HG03159 (cell line): Measurements from ENCODE around the gene SLC8B1.

Experiments used
- ATAC-seq: cut with Tn5 transposase; IDR thresholded peaks from one replicate; pipeline ENCODE4 v1.9.1; 2021; ENCODE audit warnings: mild to moderate bottlenecking, moderate library complexity; ENCODE audit not compliant: unreplicated experiment

Gene SLC8B1

GRCh38 chr12:113271853-113272561, 62.9 kb downstream of the SLC8B1 start:
- no peak for ATAC-seq

DNA sequence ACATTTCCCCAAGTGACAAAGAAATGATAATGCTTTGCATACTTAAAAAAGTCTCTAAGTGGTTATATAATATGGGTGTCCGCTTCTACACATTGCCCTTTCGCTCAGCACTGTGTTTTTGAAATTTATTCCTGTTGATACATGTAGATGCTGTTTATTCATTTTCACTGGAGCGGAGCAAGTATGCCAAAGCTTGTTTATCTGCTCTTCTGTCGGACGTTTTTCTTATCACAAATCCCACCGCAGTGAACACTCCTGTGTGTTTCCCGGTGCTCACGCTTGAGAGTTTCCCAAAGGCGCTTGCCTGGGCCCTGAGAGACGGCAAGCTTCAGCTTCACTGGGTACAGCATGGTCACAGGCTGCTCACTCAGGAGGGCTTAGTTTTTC, 63.5 kb downstream of the SLC8B1 start:
- no peak for ATAC-seq

DNA sequence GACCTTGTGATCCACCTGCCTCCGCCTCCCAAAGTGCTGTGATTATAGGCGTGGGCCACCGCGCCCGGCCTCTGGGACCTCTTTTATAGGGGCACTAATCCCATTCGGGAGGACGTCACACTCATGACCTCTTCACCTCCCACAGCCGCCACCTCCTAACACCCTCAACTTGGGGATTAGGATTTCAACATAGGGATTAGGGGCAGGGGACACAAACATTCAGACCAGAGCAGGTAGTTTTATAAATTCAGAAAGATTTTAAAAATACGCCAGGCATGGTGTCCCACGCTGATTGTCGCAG, 64.2 kb downstream of the SLC8B1 start:
- no peak for ATAC-seq

DNA sequence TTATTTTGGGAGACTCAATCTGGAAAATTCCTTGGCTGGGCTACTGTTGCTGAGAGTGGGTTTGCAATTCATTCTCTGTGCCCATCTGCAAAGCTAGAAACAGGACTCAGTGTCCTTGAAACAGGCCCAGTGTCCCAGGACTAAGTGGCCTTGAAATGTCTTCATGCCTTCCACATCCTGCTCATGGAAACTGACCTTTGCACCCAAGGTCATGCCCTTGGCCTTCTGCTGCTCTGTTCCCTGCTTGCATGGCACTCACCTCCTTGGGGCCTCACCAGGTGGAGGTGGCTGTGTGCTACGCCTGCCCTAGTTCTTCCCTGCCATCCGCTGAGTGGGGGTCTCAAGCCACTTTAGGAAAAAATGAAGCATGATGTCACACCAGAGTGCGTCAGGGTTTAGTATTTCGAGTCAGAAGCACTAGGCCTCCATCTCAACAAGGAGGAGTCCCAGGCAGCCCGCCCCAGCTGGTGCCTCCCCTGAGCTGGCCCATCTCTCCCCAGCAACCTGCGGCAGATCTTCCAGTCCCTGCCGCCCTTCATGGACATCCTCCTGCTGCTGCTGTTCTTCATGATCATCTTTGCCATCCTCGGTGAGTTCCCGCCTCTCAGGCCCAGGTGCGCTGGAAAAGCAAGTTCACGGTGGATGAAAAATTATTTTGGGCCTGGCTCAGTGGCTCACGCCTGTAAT, 65.5 kb downstream of the SLC8B1 start:
- ATAC-seq = no peak

GRCh38 chr12:113268621-113269020, 66.3 kb downstream of the SLC8B1 start:
- ATAC-seq = no peak

GRCh38 chr12:113268136-113268535, 66.8 kb downstream of the SLC8B1 start:
- ATAC-seq = no peak

DNA sequence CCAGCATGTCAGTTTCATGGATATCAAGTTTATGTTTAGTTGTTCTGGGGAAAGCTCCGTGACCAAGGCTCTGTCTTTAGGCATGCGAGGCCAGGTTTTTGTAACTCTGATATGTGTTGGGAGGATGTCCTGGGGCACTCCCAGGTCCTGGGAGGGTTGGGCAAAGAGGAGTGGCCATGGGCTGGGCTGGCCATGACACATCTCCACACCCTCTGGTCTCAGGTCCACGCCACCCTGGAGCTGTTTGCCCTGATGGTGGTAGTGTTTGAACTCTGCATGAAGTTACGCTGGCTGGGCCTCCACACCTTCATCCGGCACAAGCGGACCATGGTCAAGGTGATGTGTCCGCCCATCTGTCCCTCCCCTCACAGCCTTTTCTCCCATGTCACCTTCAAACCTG, 67.3 kb downstream of the SLC8B1 start:
- ATAC-seq = no peak

GRCh38 chr12:113266106-113266895, 68.6 kb downstream of the SLC8B1 start:
- no peak for ATAC-seq

- ATAC-seq = no peak
Observed at GRCh38 chr12:113263431-113263963, 71.4 kb downstream of the SLC8B1 start.

DNA sequence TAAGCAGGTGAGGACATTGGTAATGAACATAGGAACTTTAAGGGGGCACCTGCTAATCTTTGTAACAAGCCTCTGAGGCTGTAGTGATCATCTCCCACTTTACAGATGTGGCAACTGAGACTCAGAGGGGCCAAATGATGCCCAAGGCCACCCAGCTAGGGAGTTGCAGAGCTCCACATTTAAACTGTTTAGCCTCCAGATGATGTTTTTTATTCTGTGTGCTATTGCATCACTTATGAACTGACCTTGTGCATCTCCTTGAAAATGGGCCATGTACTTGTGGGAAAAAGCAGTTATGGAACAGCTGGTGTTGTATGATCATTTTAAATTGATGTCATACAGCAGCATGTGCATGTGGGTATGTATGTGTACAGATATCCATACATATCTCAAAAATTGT, 72.2 kb downstream of the SLC8B1 start:
- ATAC-seq = no peak

DNA sequence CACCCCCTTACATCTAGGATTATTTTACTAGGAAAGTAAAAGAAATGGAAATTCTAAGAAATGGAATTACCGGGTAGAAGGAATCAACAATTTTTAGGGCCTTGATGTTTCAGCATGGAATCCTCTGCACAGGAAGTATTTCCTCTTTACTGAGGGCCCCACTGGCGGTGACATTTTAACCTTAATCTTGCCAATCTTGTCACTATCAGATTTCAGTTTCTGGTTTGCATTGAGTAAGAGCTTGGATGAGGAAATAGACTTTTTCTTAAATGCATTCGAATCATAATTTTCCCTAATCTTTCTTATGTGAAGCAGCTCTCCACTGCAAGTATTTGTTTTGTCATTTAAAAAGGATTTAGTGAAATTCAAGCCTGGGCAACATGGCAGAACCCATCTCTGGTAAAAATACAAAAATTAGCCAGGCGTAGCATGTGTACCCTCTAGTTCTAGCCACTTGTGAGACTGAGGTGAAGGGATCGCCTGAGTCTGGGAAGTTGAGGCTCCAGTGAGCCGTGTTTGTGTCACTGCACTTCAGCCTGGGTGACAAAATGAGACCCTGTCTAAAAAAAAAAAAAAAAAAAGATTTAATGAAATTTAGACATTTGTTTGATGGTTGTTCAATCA, 73.0 kb downstream of the SLC8B1 start:
- no peak for ATAC-seq

- ATAC-seq = no peak
Observed at GRCh38 chr12:113260636-113261300, 74.1 kb downstream of the SLC8B1 start.

- ATAC-seq = no peak
Observed at GRCh38 chr12:113260127-113260526, 74.8 kb downstream of the SLC8B1 start.

DNA sequence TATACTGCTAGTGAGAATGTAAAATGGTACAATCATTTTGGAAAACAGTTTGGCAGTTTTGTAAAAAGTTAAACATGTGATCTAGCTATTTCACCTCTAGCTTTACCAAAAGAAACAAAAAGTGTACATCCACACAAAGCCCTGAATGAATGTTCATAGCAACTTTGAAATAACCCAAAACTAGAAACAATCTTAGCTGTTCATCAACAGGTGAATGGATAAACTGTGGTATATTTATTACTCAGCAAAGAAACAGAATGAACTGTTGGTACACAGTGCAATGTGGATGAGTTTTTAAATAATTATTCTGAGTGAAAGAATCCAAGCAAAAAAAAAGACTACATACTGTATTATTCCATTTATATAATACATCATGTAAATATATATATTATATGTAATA, 77.3 kb downstream of the SLC8B1 start:
- no peak for ATAC-seq

DNA sequence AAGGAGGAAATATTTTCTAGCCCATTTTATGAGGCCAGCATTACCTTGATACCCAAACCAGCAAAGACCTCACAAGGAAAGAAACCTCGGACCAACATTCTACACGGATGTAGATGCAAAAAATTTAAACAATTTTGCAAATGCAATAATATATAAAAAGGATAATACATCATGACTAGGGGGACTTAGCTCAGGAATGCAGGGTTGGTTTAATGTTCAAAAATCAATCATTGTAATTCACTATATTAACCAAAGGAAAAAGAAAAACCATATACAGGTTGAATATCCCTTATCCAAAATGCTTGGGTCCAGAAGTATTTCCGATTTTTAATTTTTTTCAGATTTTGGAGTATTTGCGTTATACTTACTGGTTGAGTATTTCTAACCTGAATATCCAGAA, 80.6 kb downstream of the SLC8B1 start:
- no peak for ATAC-seq

DNA sequence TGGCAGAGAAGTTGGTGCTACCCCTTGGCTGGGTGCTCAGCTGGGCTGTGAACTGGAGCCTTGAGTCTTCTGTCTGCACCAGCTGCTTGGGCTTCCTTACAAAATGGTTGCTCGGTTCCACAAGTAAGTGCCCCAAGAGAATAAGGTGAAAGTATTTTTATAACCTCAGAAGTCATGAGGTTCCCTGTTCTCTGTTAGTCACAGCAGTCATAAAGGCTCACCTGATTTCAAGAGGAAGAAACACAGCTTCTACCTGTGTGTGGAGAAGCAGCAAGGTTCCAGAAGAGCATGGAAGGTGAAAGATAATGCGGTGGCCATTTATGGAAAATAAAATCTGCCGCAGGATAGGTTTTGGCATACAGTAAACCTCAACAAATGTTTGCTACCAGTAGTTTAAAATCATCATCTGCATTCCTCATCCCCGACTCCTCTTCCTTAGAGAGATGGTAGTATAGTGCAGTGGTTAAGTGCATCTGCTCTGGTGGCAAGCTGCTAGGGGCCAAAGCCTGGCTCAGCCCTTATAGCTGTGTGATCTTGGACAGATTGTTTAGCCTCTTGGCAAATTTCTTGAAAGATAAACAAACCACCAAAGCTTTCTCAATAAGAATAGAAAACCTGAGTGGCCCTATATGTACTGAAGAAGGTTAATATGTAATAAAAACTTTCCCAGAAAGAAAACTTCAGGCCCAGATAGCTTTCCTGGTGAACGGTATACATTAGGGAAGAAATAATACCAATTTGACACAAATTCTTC, 81.2 kb downstream of the SLC8B1 start:
- no peak for ATAC-seq

GRCh38 chr12:113252494-113252893, 82.4 kb downstream of the SLC8B1 start:
- ATAC-seq = no peak

DNA sequence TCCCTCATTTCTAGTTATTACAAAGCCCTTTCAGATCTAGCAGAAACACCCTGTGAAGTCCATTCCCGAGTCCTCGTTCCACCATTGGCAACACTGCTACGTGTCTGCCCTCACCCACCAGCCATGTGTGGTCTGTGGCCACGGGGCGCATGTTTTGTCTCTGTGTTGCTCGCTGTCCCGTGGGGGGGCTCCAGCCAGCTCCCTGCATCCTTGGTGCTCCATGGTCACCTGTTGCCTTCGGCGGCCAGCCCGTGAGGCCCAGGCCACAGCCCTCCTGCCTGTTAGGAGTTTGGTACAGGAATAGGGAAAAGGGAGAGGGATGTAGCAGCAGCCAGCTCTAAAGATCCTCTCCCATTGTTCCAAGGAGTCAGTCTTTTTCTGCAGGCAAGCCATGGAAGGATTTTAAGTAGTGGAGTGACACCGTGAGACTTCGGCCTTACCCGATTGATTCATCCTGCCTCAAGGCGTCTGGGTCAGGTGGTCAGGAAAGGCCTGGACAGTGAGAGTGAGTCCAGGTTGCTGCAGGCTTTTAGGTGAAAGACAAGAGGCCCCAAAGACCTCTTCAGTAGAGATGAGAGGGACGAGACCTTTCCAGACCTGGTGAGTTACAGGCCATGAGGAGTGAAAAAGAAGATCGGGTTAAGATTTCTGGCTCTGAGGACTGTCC, 83.4 kb downstream of the SLC8B1 start:
- ATAC-seq = no peak

DNA sequence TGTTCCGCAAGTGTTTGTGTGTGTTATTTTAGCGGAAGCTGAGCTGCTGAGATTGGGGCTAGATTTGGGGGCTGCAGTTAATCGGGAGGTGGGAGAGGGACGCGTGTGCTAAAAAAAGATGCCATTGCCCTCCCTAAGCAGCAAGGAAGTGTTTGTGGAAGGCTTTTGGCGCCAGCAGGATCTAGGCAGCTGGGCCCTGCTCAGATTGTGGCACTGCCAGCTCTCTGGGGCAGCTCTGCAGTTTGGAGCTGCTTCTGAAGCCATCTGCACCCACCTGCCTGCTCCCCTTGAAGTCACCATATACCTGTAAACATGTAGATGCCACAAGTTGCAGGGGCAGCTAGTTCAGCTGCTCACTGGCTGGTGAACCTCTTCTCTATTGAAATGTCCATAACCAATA, 84.9 kb downstream of the SLC8B1 start:
- ATAC-seq = no peak

- no peak for ATAC-seq
Observed at GRCh38 chr12:113249546-113249945, 85.4 kb downstream of the SLC8B1 start.
